Ovary (tissue), 3 donors: ENCODE data around the gene AFAP1L1.

ENCODE experiments used
- EP300 ChIP-seq: sonication (generic); formaldehyde crosslinking; IDR thresholded peaks from one replicate; pipeline ENCODE4 v1.6.1; 2017; ENCODE audit warnings: antibody characterized with exemption
- POLR2A ChIP-seq: fragments of 450-650 bp; IDR thresholded peaks from one replicate; pipeline ENCODE4 v1.6.1; 2017; ENCODE audit warnings: antibody characterized with exemption, mild to moderate bottlenecking, moderate library complexity
- TF ChIP-seq, protein P1 (sequence below), 3 donors: fragments of 450-650 bp in 2 of 3; fragments of 200-600 bp in 1 of 3; IDR thresholded peaks; one replicate each; pipeline versions ENCODE4 v1.5.1 to v1.8.0; 2016 to 2022; ENCODE audit warnings: antibody characterized with exemption in 3 of 3, mild to moderate bottlenecking in 1 of 3
- donor health status: DM: no; HTN: no; CAD: no.

DNA sequence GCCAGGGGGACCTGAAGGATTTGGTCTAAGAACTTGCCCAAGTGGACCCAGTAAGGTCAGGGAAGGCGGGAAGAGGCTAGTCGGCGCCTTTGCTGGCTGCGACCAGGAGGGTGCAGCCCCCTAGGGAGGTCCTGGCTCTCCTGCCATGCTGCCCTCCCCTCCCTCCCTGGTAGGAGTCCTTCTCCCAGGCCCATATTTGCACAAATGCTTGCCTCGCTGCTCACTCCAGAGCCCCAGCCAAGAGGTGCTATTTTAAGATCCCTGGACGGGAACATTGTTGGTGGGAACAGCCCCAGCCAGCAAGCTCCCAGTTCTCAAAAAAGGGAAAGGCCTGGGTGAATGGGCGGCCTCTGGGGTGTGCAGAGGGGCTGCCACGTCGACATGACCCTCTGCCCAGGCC lies 111.7 kb downstream of the AFAP1L1 start:
- TF ChIP-seq, protein P1, sequence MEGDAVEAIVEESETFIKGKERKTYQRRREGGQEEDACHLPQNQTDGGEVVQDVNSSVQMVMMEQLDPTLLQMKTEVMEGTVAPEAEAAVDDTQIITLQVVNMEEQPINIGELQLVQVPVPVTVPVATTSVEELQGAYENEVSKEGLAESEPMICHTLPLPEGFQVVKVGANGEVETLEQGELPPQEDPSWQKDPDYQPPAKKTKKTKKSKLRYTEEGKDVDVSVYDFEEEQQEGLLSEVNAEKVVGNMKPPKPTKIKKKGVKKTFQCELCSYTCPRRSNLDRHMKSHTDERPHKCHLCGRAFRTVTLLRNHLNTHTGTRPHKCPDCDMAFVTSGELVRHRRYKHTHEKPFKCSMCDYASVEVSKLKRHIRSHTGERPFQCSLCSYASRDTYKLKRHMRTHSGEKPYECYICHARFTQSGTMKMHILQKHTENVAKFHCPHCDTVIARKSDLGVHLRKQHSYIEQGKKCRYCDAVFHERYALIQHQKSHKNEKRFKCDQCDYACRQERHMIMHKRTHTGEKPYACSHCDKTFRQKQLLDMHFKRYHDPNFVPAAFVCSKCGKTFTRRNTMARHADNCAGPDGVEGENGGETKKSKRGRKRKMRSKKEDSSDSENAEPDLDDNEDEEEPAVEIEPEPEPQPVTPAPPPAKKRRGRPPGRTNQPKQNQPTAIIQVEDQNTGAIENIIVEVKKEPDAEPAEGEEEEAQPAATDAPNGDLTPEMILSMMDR (IDR thresholded peaks at IDR 0.05) = no peak
- TF ChIP-seq EP300 (no peak), POLR2A (no peak)
